Loucy (cell line): ENCODE measurements around the gene ARHGAP15.
"Not testable (repeated sequence)": the region's sequence is repeated elsewhere in the genome, so short reads cannot be mapped to it uniquely, and the experiment has no call there.

ENCODE experiments used
- H2AFZ ChIP-seq: fragments of 200-600 bp; sonication (generic); 2 replicates; pipeline ENCODE4 v1.6.0; 2016; ENCODE audit warnings: antibody characterized with exemption, mild to moderate bottlenecking, low read length, moderate library complexity
- H3F3A ChIP-seq: fragments of 200-600 bp; 2 replicates; pipeline ENCODE4 v1.6.0; 2016; ENCODE audit warnings: antibody characterized with exemption, low read depth, mild to moderate bottlenecking
- H3K27me3 ChIP-seq: fragments of 200-600 bp; sonication (generic); 2 replicates; pipeline ENCODE4 v1.6.1; 2014; ENCODE audit warnings: low read length, mild to moderate bottlenecking; ENCODE audit not compliant: insufficient read depth, poor library complexity, severe bottlenecking
- H3K36me3 ChIP-seq: fragments of 200-600 bp; sonication (generic); 2 replicates; pipeline ENCODE4 v1.6.1; 2016; ENCODE audit warnings: low read length; ENCODE audit not compliant: insufficient read depth
- H3K4me1 ChIP-seq: fragments of 200-600 bp; sonication (generic); 2 replicates; pipeline ENCODE4 v1.5.1; 2014; ENCODE audit warnings: low read length, mild to moderate bottlenecking; ENCODE audit not compliant: insufficient read depth, poor library complexity, severe bottlenecking
- H3K4me2 ChIP-seq: fragments of 200-600 bp; sonication (generic); 2 replicates; pipeline ENCODE4 v1.6.0; 2014; ENCODE audit warnings: antibody characterized with exemption, low read length, low read depth, mild to moderate bottlenecking; ENCODE audit not compliant: poor library complexity, severe bottlenecking
- H3K4me3 ChIP-seq: fragments of 200-600 bp; sonication (generic); 2 replicates; pipeline ENCODE4 v1.5.1; 2014; ENCODE audit warnings: low read length, mild to moderate bottlenecking, mixed read lengths; ENCODE audit not compliant: poor library complexity, severe bottlenecking
- H3K79me2 ChIP-seq: fragments of 200-600 bp; sonication (generic); 2 replicates; pipeline ENCODE4 v1.6.1; 2014; ENCODE audit warnings: low read length; ENCODE audit not compliant: insufficient read depth
- H3K9ac ChIP-seq: fragments of 200-600 bp; sonication (generic); 2 replicates; pipeline ENCODE4 v1.6.0; 2014; ENCODE audit warnings: mild to moderate bottlenecking, low read depth, low read length, moderate library complexity; ENCODE audit not compliant: poor library complexity, severe bottlenecking
- H3K9me2 ChIP-seq: fragments of 200-600 bp; sonication (generic); replicated peaks from 2 replicates; pipeline ENCODE4 v1.6.1; 2016; ENCODE audit warnings: low read depth, low read length, mixed read lengths
- H3K9me3 ChIP-seq: fragments of 200-600 bp; sonication (generic); 2 replicates; pipeline ENCODE4 v1.6.1; 2014; ENCODE audit warnings: mild to moderate bottlenecking, antibody characterized with exemption, low read length, low read depth; ENCODE audit not compliant: insufficient read depth
- H4K20me1 ChIP-seq: fragments of 200-600 bp; sonication (generic); 2 replicates; pipeline ENCODE4 v1.6.0; 2014; ENCODE audit warnings: antibody characterized with exemption, low read length, mild to moderate bottlenecking; ENCODE audit not compliant: insufficient read depth, poor library complexity, severe bottlenecking
- CTCF ChIP-seq: fragments of 200-600 bp; sonication (generic); conservative IDR thresholded peaks from 2 replicates; pipeline ENCODE4 v1.5.1; 2014; ENCODE audit warnings: mild to moderate bottlenecking, antibody characterized with exemption, low read length
- EZH2phosphoT487 ChIP-seq: fragments of 200-600 bp; IDR thresholded peaks from 2 replicates; pipeline ENCODE4 v1.6.1; 2018; ENCODE audit warnings: antibody characterized with exemption, mild to moderate bottlenecking, moderate library complexity, borderline replicate concordance

The ARHGAP15 gene

GRCh38 chr2:143533846-143534245 lies 404.6 kb downstream of the ARHGAP15 start:
- H3F3A ChIP-seq, result no peaks in the 10 kb centered on the region
- H4K20me1 ChIP-seq, result no peaks in the 10 kb centered on the region
- no peak overlapping the region for H3K4me2 ChIP-seq
- no peak overlapping the region for H2AFZ ChIP-seq
- no peaks in the 10 kb centered on the region for H3K9me3 ChIP-seq
- peaks cover 26% of the 10 kb centered on the region for H3K36me3 ChIP-seq
- H3K4me1 ChIP-seq, result no peaks in the 10 kb centered on the region
- TF ChIP-seq EZH2phosphoT487, result no peak
- no peak for TF ChIP-seq CTCF
- no peaks in the 10 kb centered on the region for H3K9me2 ChIP-seq
- no peak overlapping the region for H3K4me3 ChIP-seq
- H3K79me2 ChIP-seq, result no peaks in the 10 kb centered on the region
- H3K9ac ChIP-seq, result no peak overlapping the region
- no peaks in the 10 kb centered on the region for H3K27me3 ChIP-seq

GRCh38 chr2:143535802-143536201 lies 406.6 kb downstream of the ARHGAP15 start:
- Histone ChIP-seq H3K9me3 (no peaks in the 10 kb centered on the region), H2AFZ (no peak overlapping the region), H3K4me3 (no peak overlapping the region), H3K4me2 (no peak overlapping the region), H3K27me3 (no peaks in the 10 kb centered on the region), H3K79me2 (no peaks in the 10 kb centered on the region), H3K9me2 (no peaks in the 10 kb centered on the region), H4K20me1 (no peaks in the 10 kb centered on the region), H3K36me3 (peaks cover 26% of the 10 kb centered on the region), H3F3A (no peaks in the 10 kb centered on the region), H3K4me1 (no peaks in the 10 kb centered on the region), H3K9ac (no peak overlapping the region)
- TF ChIP-seq EZH2phosphoT487, result no peak
- no peak for TF ChIP-seq CTCF

- H3F3A ChIP-seq, H3K4me2 ChIP-seq, H3K36me3 ChIP-seq, H3K9me3 ChIP-seq, H3K9ac ChIP-seq, H3K4me1 ChIP-seq, H3K27me3 ChIP-seq, H4K20me1 ChIP-seq, H2AFZ ChIP-seq, H3K4me3 ChIP-seq, H3K79me2 ChIP-seq, H3K9me2 ChIP-seq: not testable (repeated sequence)
These were observed 412.7 kb downstream of the ARHGAP15 start for GRCh38 chr2:143541899-143542298.

- H3K9ac ChIP-seq, result no peak overlapping the region
- no peaks in the 10 kb centered on the region for H3K79me2 ChIP-seq
- H3K4me1 ChIP-seq, result peaks cover 7% of the 10 kb centered on the region
- no peak overlapping the region for H3K4me3 ChIP-seq
- TF ChIP-seq EZH2phosphoT487, result no peak
- TF ChIP-seq CTCF, result no peak
- no peak overlapping the region for H3K4me2 ChIP-seq
- H3K36me3 ChIP-seq, result peaks cover 12% of the 10 kb centered on the region
- H3K9me3 ChIP-seq, result peaks cover 5% of the 10 kb centered on the region; the same call in 1 of the 2 replicates
- H3K9me2 ChIP-seq, result no peaks in the 10 kb centered on the region
- no peaks in the 10 kb centered on the region for H3K27me3 ChIP-seq
- no peak overlapping the region for H2AFZ ChIP-seq
- H4K20me1 ChIP-seq, result no peaks in the 10 kb centered on the region
- H3F3A ChIP-seq, result no peaks in the 10 kb centered on the region
These were observed 416.1 kb downstream of the ARHGAP15 start for GRCh38 chr2:143545059-143545948.
